Measurements from ENCODE around the gene CBFA2T3.

CBFA2T3 gene

GRCh38 chr16:88974080-88974915, 2.7 kb downstream of the CBFA2T3 start:
- DNase-seq: no peak

DNA sequence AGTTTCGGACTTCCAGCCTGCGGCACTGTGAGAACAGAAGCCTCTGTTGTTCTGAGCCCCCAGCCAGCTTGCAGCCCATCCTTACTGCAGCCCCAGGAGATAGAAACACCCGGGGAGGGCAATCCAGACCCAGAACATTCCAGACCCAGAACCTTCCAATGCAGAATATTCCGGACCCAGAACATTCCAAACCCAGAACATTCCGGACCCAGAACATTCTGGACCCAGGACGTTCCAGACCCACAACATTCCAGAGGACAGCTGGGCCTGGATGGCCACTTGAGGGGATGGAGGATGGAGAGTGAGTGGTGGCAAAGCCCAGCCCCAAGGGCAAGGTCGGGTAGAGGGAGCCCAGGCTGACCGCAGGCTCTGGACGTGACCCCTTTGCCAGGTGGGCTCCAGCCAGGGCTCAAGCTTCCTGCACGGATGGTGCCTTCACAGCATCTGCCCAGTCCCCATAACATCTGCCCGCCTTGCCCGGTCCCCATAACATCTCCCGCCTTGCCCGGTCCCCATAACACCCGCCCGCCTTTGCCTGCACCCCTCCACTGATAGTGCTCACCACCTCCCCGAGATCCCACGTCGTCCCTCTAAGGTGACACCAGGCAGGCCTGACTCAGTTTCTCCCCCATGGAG, 3.5 kb downstream of the CBFA2T3 start:
- DNase-seq: no peak

- no peak for DNase-seq
Measured at GRCh38 chr16:88973007-88973410, 4.0 kb downstream of the CBFA2T3 start.

- DNase-seq: no peak
Measured at GRCh38 chr16:88972349-88972748, 4.7 kb downstream of the CBFA2T3 start.

- DNase-seq: peak; percentile 12
Measured at GRCh38 chr16:88971371-88972097, 5.5 kb downstream of the CBFA2T3 start.

GRCh38 chr16:88970539-88971065, 6.4 kb downstream of the CBFA2T3 start:
- no peak for DNase-seq

DNA sequence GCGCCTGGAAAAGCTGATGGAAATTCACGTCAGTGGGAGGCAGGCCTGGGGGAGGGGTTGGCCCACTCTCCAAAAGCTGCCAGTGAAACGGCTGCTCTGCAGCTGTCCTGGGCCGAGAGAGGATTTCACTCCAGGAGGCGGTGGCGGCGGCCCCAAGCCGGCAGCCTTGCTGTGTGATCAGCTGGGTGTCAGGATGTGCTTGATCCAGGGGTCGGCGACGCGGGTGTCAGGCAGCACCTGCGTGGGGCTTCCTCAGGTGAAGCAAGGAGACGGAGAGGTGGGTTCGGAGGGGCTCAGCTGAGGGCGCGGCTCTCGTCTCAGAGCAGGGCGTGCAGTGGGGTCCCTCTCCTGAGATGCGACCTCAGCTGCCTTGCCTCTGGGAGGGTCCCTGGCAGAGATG, 7.0 kb downstream of the CBFA2T3 start:
- no peak for DNase-seq

DNA sequence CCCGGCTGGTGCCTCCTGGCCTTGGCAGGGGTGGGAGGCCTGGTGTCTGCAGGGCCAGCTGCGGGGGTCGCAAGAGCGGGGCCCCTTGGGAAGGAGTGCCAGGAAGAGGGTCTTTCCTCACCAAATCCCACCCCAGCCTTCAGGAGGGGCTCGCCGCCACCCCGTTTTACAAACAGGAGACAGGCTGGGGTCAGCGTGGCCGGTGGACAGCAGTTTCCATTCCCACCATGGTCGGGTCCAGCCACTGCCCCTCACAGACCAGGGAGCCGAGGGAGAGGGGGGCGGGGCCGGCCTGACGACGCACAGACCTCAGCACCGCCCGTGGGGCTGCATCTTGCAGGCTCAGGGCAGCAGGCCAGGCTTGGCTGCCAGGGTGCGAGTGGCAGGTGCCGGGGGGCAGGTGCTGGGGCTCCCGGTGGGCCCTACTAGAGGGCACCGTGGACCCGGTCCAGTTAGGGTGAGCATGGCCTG, 7.6 kb downstream of the CBFA2T3 start:
- no peak for DNase-seq

DNA sequence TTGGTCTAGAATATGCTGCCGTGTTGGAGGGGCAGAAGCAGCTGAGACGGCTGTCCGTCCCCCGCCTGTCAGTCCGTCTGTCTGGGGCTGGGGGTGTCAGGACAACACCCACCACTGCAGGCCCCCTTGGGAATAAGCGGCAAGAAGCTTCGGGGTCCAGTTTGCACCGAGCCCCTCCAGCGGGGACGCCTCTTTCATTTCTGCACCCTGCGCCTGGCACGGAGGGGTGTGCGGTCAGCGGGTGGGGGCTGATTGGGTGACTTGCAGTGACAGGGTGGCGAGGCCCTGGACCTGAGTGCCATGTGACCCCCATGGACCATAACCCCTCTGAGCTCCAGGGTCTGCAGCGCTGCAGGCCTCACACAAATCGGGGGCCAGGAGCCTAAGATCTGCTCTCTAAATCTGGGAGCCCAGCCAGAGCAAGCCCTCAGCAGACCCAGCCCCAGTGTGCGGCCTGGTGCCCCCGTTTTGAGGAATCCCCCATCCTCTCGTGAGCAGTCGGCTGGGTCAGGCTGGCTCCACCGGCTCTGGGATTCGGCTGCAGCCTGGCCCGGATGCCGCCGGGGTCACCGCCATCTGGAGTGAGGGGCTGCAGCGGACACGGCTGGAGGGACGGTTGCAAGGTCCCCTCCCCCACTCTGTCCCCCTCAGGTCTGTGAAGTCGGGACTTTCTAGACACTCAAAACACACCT, 8.3 kb downstream of the CBFA2T3 start:
- DNase-seq: no peak

- peak; percentile 11 for DNase-seq
Measured at GRCh38 chr16:88967830-88968588, 9.0 kb downstream of the CBFA2T3 start.

DNA sequence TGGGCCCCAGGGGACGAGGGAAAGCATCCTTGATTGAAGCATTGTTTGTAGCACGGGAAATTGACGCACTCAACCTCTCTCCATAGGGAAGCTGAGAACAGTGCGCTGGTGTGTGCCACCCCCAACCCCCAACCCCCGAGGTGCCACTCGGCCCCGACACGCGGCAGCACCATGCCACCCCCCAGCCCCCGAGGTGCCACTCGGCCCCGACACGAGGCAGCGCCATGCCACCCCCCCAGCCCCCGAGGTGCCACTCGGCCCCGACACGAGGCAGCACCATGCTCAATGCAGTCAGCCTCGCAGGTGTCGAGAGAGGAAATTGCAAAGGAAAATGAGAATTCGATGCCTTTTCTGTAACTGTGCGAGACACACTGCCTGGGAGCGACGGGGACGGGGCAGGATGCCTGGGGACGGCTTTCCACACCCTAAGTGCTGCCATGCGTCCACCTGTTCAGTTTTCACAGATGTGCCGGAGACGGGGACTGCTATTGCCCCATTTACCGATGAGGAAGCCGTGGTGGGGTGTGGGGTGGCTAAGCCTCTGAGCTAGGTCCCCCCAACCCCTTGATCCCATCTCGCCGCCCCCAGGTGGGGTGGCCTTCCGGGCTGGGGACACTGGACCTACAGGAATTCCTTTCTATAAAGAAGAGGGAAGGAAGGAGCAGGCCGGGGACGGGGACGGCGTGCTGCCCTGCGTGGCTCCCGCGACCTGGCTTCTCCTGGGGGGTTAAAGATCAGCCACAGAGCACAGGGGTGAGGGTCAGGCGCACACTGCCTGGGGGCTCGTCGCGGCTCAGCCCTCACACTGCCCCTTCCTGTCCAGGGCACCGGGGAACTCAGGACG, 9.8 kb downstream of the CBFA2T3 start:
- no peak for DNase-seq

GRCh38 chr16:88965826-88966480, 11.1 kb downstream of the CBFA2T3 start:
- DNase-seq: no peak

DNA sequence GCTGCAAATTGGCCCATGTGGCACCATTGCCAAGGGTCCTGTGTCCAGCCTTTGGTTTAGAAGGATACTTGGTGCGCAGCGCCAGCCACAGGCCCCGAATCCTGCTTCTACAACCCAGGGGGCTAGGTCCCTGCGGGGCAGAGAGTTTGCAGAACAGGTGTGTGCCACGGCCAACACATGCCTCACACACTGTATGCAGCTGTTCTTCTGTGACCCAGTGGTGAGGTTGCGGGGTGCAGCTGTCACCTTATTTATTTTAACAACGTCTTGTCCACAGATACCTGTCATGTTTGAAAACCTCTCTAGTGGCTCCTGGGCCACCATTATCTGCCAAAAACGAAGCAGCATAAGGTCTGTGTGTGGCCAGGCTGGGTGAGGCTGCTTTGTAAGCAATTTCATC, 11.6 kb downstream of the CBFA2T3 start:
- DNase-seq: no peak

DNA sequence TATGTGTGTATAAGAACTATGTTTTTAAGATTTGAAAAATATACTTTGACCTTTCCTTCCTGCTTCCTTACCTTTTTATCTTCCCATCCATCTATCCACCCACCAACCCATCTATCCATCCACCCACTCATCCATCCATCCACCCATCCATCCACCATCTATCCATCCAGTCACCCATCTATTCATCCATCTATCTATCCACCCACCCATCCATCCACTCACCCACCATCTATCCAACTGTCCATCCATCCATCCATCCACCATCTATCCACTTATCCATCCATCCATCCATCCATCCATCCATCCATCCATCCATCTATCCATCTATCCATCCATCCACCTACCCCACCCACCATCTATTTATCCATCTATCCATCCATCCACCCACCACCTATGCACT, 12.4 kb downstream of the CBFA2T3 start:
- DNase-seq: no peak

DNA sequence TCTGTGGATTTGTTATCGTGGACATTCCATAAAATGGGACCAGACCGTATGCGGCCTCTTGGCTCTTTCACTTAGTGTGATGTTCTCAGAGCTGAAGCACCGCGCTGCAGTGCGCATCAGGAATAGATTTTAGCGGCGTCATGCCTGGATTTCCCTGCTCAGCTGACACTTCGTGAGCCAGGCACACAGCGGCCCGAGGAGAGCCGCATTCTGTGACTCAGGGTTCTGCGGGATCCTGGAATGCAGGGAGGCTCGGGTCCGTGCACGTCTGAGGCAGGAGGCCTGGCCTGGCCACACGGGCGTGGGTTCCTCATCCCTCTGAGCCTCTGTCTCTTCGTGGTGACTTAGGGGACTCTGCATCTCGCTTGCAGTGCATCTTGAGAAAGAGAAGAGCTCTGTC, 13.4 kb downstream of the CBFA2T3 start:
- DNase-seq: no peak

DNA sequence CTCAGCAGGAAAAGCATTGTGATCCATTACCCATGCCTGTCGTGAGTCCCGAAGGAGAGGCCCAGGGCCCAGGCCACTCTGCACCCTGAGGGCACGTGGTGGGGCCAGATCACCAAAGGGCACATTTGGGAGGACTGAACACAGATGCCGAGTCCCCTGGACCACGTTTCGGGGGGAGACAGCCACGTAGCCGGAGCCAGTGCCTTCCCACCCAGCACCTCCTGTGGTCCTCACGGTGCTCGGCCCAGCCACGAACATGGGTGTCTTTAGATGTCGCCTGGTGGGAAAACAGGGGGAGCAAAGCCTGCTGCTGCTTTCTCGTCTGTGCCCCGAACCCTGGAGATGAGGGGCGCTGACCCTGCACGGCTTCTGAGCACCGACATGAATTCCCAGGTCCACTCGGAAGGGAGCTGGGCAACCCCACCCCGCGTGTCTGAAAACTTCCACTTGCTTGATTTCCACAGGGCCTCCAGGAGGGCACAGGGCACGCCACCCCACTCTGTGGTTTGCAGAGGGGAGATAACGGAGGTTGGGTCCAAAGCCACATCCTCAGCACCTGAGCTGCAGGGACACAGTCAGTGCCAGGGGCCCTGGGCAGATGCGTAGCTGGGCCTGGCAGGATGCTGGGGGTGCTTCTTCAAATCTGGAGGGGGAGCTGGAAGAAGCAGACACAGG, 14.4 kb downstream of the CBFA2T3 start:
- DNase-seq: no peak

DNA sequence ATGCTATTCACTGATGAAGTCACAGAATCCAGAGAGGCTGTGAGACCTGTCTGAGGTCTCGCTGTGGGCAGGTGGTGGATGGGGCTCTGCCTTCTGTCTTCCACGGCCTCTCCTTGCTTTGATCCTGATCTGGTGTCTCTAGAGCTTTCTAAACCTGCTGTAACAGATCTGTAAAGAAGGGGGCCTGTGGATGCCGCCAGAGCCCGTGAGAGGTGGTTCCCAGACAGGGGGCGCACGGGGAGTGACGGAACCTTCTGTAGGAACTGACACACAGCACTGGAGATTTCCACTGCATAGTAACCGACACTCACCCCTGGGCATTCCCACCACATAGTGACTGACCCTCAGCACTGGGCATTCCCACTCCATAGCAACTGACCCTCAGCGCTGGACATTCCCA, 16.0 kb downstream of the CBFA2T3 start:
- no peak for DNase-seq

- no peak for DNase-seq
Measured at GRCh38 chr16:88960516-88960915, 16.5 kb downstream of the CBFA2T3 start.

GRCh38 chr16:88959022-88959421, 18.0 kb downstream of the CBFA2T3 start:
- DNase-seq: no peak

Measured in DMS53 (cell line).